ENCODE data around the gene GUCY1B1.

The GUCY1B1 gene

DNA sequence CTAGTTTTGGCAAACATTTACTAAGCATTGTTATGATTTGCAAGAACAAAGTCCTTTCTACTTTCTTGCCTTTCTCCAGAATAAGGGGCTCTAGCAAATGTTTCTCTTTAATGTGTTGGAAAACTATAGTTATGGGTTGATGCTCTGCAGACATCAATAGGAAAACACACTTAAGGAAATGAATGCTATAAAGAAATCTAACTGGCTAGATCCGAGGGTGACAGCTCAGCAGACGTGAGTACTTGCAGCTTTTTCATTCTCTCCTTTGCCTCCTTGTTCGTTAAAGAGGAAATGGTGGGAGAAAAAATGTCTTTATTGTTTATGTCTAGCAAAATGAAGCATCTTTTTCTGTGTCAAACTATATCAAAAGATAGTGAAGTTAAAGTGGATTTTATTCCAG, 6.3 kb downstream of the GUCY1B1 start:
- TF ChIP-seq, protein P1, sequence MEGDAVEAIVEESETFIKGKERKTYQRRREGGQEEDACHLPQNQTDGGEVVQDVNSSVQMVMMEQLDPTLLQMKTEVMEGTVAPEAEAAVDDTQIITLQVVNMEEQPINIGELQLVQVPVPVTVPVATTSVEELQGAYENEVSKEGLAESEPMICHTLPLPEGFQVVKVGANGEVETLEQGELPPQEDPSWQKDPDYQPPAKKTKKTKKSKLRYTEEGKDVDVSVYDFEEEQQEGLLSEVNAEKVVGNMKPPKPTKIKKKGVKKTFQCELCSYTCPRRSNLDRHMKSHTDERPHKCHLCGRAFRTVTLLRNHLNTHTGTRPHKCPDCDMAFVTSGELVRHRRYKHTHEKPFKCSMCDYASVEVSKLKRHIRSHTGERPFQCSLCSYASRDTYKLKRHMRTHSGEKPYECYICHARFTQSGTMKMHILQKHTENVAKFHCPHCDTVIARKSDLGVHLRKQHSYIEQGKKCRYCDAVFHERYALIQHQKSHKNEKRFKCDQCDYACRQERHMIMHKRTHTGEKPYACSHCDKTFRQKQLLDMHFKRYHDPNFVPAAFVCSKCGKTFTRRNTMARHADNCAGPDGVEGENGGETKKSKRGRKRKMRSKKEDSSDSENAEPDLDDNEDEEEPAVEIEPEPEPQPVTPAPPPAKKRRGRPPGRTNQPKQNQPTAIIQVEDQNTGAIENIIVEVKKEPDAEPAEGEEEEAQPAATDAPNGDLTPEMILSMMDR (conservative IDR thresholded peaks at IDR 0.05; ENCODE audit: low read depth), result no peak
- CTCF ChIA-PET, result no interaction called here
- DNase-seq (ENCODE audit: low spot score), result no peak
- H3K27ac ChIP-seq, result no peak overlapping the region
- POLR2A ChIA-PET (ENCODE audit: low non-redundant PET), result no interaction called here

DNA sequence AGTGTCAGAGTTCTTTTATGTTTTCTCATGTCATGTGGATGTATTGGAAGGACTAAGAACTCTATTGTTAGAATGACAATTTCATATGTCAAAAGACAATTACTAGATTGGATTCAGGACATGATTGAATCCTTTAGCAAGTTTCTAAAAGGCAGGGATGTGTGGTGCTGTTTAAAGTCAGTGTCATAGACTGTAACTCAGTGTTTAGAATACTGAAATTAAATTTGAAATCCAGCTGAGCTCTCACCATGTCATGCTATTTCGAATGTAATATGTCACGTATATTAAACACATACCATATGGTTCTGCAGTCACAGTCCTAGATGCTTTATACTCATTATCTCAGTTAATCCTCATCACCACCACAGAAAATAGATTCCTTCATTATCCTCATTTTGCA, 7.8 kb downstream of the GUCY1B1 start:
- H3K27ac ChIP-seq, result no peak overlapping the region
- TF ChIP-seq, protein P1 (conservative IDR thresholded peaks at IDR 0.05; ENCODE audit: low read depth), result no peak
- ChIA-PET CTCF (no interaction called here), POLR2A (ENCODE audit: low non-redundant PET) (no interaction called here)
- DNase-seq (ENCODE audit: low spot score), result no peak

DNA sequence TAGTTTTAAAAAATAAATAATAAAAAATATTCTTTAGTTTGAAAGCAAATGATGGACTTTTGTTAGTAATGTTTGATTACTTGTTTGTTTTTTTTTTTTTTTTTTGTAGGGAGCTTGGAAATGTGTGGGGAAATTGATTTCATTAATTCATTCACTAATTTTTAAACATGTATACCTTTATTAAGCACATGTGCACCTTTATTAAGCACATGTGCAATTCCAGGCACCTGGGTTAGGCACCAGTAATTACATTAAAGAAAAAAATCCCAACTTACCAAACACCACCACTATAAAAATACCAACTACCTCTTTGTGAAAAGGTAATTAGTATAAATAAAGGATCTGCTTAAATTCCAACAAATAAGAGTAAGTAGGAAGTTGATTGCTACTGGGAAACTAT, 9.5 kb downstream of the GUCY1B1 start:
- TF ChIP-seq, protein P1 (conservative IDR thresholded peaks at IDR 0.05; ENCODE audit: low read depth), result no peak
- H3K27ac ChIP-seq, result no peak overlapping the region
- ChIA-PET POLR2A (ENCODE audit: low non-redundant PET) (no interaction called here), CTCF (no interaction called here)
- no peak for DNase-seq (ENCODE audit: low spot score)

DNA sequence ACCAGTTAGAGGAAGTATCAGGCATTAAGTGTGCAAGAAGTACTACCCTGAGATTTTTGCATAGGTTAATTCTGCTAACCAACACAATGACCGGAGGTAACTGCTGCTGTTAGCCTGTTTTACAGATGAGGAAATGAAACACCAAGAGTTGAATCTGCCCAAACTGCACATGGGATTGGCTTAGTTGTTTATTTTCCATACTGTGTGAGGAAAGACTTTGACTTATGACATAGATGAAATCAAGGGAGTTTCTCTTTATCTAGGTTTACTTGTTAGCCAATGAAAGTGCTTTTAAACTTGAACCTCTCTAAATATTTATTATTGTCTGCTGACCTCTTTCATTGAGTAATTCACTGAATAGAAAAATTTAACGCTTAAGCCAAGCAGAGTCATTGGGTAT, 10.3 kb downstream of the GUCY1B1 start:
- CTCF ChIA-PET, result no interaction called here
- no peak for DNase-seq (ENCODE audit: low spot score)

DNA sequence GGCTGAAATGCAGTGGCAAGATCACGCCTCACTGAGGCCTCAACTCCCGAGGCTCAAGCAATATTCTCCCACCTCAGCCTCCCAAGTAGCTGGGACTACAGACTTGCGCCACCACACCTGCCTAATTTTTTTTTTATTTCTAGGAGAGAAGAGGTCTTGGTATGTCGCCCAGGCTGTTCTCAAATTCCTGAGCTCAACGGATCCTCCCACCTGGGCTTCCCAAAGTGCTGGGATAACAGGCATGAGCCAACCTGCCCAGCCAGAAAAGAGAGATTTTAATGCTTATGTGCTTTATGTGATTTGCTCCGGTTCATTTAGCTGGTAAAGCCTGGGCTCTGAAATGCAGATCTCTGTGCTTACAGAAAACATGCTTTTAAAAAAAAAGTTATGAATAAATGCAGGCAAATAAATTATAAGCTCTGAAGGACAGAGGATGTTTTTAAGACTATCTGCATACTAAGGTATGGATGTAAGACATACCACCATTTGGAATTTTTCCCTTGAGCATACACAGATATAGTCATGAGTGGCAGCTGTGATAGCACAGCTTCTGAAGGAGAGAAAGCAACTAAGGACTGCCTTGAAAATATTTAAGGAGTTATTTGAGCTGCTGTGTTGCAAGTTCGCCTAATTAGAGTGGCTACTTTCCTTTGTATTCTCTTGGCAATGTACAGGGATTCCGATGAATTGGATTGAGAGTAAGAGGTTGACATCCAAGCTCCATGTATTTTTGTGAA, 13.8 kb downstream of the GUCY1B1 start:
- ChIA-PET CTCF (interaction anchor here (0.6 kb wide), 1 partner anchor 11 kb away, joined by 3 read pairs; no protein-coding TSS in a partner anchor), POLR2A (ENCODE audit: low non-redundant PET) (no interaction called here)
- no peak overlapping the region for H3K27ac ChIP-seq
- TF ChIP-seq, protein P1 (conservative IDR thresholded peaks at IDR 0.05; ENCODE audit: low read depth), result no peak
- DNase-seq (ENCODE audit: low spot score), result no peak

More for the DNA sequence above, 10.3 kb downstream of the GUCY1B1 start:
- POLR2A ChIA-PET (ENCODE audit: low non-redundant PET), result no interaction called here
- no peak overlapping the region for H3K27ac ChIP-seq
- TF ChIP-seq, protein P1 (conservative IDR thresholded peaks at IDR 0.05; ENCODE audit: low read depth), result no peak

DNA sequence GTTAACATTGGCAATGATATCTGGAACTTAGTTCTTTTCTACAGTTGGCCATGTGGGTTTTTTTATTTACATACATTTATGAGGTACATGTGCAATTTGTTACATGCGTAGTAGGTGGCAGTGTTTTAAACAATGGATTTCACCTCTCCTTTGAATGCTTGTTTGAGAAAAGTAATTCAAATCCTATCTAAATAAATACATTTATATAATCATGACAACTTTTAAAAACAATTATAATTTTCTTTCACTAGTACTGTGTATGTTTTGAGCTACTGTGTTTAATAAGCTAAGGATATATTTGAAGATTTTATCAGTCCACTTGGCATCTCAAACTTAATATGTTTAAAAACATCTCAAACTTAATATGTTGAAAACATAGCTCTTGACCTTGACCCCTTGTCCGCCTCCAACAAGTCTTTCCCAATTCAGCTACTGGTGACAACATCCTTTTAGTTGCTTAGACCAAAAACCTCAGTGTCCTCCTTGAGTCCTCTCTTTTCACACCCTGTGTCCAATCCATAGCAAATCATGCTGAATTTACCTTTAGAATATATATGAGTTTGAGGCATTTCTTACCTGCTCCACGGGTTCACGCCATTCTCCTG, 14.5 kb downstream of the GUCY1B1 start:
- CTCF ChIA-PET, result interaction anchor here (0.6 kb wide), 1 partner anchor 12 kb away, joined by 3 read pairs; no protein-coding TSS in a partner anchor
- no peak for DNase-seq (ENCODE audit: low spot score)
- H3K27ac ChIP-seq, result no peak overlapping the region
- POLR2A ChIA-PET (ENCODE audit: low non-redundant PET), result no interaction called here
- TF ChIP-seq, protein P1 (conservative IDR thresholded peaks at IDR 0.05; ENCODE audit: low read depth), result no peak

All from RWPE1 (cell line).